Natural killer cell (primary cell): ENCODE results near the gene WFDC8. TPM values are rescaled to one million over a fixed set of nuclear protein-coding genes. Genes with fewer than 3 reads are reported as not detected.

Experiments used
- ATAC-seq, 3 donors: fragments of 150-1000 bp in 2 of 3; fragments of 200-7000 bp in 1 of 3; cut with Tn5 transposase; 1 replicate in 1 of 3; 2 replicates in 2 of 3; pipeline ENCODE4 v1.10.0; 2021; ENCODE audit warnings: mild to moderate bottlenecking in 2 of 3, moderate library complexity in 2 of 3
- DNase-seq, 2 donors: peaks; one replicate each; pipeline versions ENCODE4 v3.0.0 to v3.0.0-alpha.2; 2013 to 2021; ENCODE audit warnings: mixed read lengths in 1 of 2
- H3K27ac ChIP-seq: one replicate; pipeline ENCODE4 v1.5.1; 2013; ENCODE audit warnings: mild to moderate bottlenecking, low read length
- H3K27me3 ChIP-seq: one replicate; pipeline ENCODE4 v1.6.1; 2013; ENCODE audit warnings: low read length; ENCODE audit not compliant: control insufficient read depth, insufficient read depth
- H3K36me3 ChIP-seq: one replicate; pipeline ENCODE4 v1.6.1; 2013; ENCODE audit warnings: low read length; ENCODE audit not compliant: control insufficient read depth, insufficient read depth
- H3K4me1 ChIP-seq: one replicate; pipeline ENCODE4 v1.6.1; 2013; ENCODE audit warnings: low read length; ENCODE audit not compliant: control insufficient read depth, insufficient read depth
- H3K4me3 ChIP-seq: one replicate; pipeline ENCODE4 v1.5.1; 2013; ENCODE audit warnings: low read length
- H3K9me3 ChIP-seq: one replicate; pipeline ENCODE4 v1.6.1; 2013; ENCODE audit warnings: low read length; ENCODE audit not compliant: control insufficient read depth, insufficient read depth
- H3K27ac Mint-ChIP-seq, 2 donors: one replicate each; pipeline ENCODE4 v1.8.0; 2022; ENCODE audit warnings: mild to moderate bottlenecking in 2 of 2, mixed read lengths in 2 of 2, moderate library complexity in 1 of 2
- H3K27me3 Mint-ChIP-seq, 2 donors: one replicate each; pipeline ENCODE4 v1.8.0; 2022; ENCODE audit warnings: low read depth in 2 of 2, mixed read lengths in 2 of 2
- H3K36me3 Mint-ChIP-seq: one replicate; pipeline ENCODE4 v1.8.0; 2022; ENCODE audit warnings: mixed read lengths
- H3K4me1 Mint-ChIP-seq, 2 donors: one replicate each; pipeline ENCODE4 v1.8.0; 2022; ENCODE audit warnings: mixed read lengths in 2 of 2
- H3K4me3 Mint-ChIP-seq: one replicate; pipeline ENCODE4 v1.8.0; 2022; ENCODE audit warnings: mild to moderate bottlenecking, moderate library complexity, mixed read lengths
- H3K9me3 Mint-ChIP-seq, 2 donors: one replicate each; pipeline ENCODE4 v1.8.0; 2022; ENCODE audit warnings: mixed read lengths in 2 of 2
- WGBS: methylation state at CpG from one replicate; pipeline ENCODE4 v1.1.7; 2013; ENCODE audit warnings: missing lambda C conversion rate; ENCODE audit not compliant: insufficient coverage; 5-methylcytosine and 5-hydroxymethylcytosine counted together
- intact Hi-C: fragments of 100-400 bp; cut with micrococcal nuclease; formaldehyde crosslinking; loops from one replicate; pipeline ENCODE4 v1.14.2; 2022
- total RNA-seq, 4 donors: library from RNA; stranded (reverse); fragments of 120-200 nt in 1 of 4; gene quantifications; one replicate each; pipeline versions ENCODE4 v1.2.3 to v1.2.4, GENCODE V29; 2013 to 2022
- TF ChIP-seq, protein P1 (sequence below): fragments of 200-600 bp; IDR thresholded peaks from one replicate; pipeline ENCODE4 v1.8.0; 2022; ENCODE audit warnings: antibody characterized with exemption

The WFDC8 gene
- total RNA-seq, 3 donors from 2014 or later (not counting 1 experiment from before 2014, with no cell fraction given): not detected

DNA sequence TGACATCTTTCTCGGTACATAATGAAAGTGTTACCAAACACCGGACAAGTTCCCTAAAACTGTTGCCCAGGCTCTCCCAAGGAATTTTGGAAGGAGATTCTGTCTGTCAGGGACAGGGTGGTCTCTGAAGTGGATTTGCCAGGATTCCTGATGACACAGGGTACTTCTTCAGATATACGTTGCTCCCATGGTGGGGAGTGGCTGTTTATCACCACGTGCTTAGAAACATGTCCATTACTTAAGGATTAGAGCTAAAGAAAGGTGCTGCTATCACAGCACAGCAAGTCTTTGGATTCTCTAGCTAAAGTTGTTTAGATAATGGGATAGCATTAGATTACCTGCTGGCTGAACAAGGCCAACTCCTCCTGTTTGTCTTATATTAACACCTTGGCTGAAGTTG lies 70.0 kb downstream of the WFDC8 start:
- no peaks in the 10 kb centered on the region for H3K9me3 Mint-ChIP-seq

DNA sequence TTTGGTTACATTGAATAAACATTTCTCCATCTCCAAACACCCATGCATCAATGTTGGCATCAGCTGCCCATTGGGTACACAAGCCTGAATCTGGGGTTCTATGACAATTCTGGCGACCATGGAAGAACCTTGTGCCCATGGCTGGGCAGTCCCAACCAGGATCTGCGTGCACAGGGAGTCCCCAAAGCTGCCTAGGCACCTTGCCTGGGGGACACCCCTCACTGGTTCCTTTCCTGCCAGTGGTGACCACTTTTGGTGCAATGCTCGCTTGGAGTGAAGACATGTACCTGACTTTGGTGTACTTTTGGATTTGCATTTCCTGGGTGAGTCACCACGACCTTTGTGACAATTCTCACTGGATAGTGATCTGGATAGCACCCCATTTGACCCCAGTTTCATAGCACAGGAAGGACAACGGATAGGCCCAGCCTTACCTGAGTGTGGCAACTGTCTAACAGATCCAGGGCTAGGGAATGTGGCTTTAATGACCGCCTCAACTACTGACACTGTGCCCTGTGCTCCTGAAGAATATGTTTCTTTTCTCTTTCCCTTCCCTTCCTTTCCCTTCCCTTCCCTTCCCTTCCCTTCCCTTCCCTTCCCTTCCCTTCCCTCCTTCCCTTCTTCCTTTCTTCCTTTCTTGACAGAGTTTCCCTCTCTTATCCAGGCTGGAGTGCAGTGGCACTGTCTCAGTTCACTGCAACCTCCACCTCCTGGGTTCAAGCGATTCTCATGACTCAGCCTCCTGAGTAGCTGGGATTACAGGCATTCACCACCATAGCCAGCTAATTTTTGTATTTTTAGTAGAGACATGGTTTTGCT lies 70.8 kb downstream of the WFDC8 start:
- Histone ChIP-seq H3K9me3 (no peaks in the 10 kb centered on the region), H3K4me3 (no peak overlapping the region), H3K27ac (no peak overlapping the region), H3K36me3 (no peaks in the 10 kb centered on the region), H3K27me3 (peaks cover 3% of the 10 kb centered on the region), H3K4me1 (no peaks in the 10 kb centered on the region)
- no peaks in the 10 kb centered on the region for H3K36me3 Mint-ChIP-seq
- H3K4me3 Mint-ChIP-seq: no peak overlapping the region
- H3K9me3 Mint-ChIP-seq: no peaks in the 10 kb centered on the region
- DNase-seq: no peak
- H3K4me1 Mint-ChIP-seq: no peaks in the 10 kb centered on the region
- TF ChIP-seq, protein P1, sequence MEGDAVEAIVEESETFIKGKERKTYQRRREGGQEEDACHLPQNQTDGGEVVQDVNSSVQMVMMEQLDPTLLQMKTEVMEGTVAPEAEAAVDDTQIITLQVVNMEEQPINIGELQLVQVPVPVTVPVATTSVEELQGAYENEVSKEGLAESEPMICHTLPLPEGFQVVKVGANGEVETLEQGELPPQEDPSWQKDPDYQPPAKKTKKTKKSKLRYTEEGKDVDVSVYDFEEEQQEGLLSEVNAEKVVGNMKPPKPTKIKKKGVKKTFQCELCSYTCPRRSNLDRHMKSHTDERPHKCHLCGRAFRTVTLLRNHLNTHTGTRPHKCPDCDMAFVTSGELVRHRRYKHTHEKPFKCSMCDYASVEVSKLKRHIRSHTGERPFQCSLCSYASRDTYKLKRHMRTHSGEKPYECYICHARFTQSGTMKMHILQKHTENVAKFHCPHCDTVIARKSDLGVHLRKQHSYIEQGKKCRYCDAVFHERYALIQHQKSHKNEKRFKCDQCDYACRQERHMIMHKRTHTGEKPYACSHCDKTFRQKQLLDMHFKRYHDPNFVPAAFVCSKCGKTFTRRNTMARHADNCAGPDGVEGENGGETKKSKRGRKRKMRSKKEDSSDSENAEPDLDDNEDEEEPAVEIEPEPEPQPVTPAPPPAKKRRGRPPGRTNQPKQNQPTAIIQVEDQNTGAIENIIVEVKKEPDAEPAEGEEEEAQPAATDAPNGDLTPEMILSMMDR: no peak
- peaks cover 22 to 52% of the 10 kb centered on the region in 2 donors for H3K27me3 Mint-ChIP-seq
- intact Hi-C loops: no loop called here
- ATAC-seq: no peak
- H3K27ac Mint-ChIP-seq: no peak overlapping the region
- 75% methylated on average over 7 of the region's 7 CpGs for WGBS

More for the DNA sequence above, 70.0 kb downstream of the WFDC8 start:
- Mint-ChIP-seq H3K36me3 (no peaks in the 10 kb centered on the region), H3K4me3 (no peak overlapping the region), H3K4me1 (no peaks in the 10 kb centered on the region), H3K27ac (no peak overlapping the region), H3K27me3 (peaks cover 22 to 53% of the 10 kb centered on the region in 2 donors)
- no peaks in the 10 kb centered on the region for H3K9me3 ChIP-seq
- intact Hi-C loops: no loop called here
- TF ChIP-seq, protein P1: no peak
- WGBS: 87% methylated on average over 4 of the region's 4 CpGs
- no peaks in the 10 kb centered on the region for H3K4me1 ChIP-seq
- no peak overlapping the region for H3K4me3 ChIP-seq
- no peaks in the 10 kb centered on the region for H3K36me3 ChIP-seq
- no peak overlapping the region for H3K27ac ChIP-seq
- ATAC-seq (no peak), DNase-seq (no peak)
- H3K27me3 ChIP-seq: peaks cover 3% of the 10 kb centered on the region

DNA sequence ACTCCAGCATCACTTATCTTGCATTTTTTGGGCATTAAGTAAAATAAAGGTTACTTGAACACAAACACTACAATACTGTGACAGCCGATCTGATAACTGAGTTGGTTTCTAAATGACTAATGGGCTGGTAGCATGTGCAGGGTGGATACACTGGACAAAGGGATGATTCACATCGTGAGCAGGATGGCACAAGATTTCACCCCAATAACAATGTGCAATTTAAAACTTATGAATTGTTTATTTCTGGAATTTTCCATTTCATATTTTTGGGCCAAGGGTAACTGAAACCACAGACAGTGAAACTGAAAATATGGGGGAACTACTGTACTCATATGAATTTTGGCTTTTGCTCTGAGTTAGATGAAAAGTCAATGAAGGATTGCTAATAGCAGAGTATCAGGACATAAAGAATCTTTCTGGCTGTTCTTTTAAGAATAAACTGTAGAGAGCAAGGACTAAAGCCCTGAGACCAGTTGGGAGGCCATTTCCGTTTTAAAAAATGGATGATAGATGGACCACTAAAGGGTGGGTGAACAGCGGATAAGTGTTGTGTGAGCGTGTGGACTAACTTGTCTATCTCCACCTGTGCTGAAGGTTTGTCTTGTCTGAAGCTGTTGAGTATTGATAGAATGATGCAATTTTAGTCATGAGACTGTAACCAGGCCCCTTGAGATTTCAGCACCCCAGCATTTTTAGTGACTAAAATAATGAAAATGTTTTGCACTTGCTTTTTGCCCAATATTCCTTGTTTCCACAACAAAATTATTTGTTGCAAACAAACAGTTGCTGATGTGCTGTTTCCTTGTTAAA lies 71.9 kb downstream of the WFDC8 start:
- no peak for ATAC-seq
- Mint-ChIP-seq H3K4me1 (no peaks in the 10 kb centered on the region), H3K4me3 (no peak overlapping the region), H3K36me3 (no peaks in the 10 kb centered on the region), H3K27ac (no peak overlapping the region), H3K9me3 (no peaks in the 10 kb centered on the region), H3K27me3 (peaks cover 20 to 41% of the 10 kb centered on the region in 2 donors)
- WGBS: 80% methylated on average over 4 of the region's 5 CpGs
- Histone ChIP-seq H3K27me3 (peaks cover 5% of the 10 kb centered on the region), H3K27ac (no peak overlapping the region), H3K9me3 (no peaks in the 10 kb centered on the region), H3K36me3 (no peaks in the 10 kb centered on the region), H3K4me1 (no peaks in the 10 kb centered on the region), H3K4me3 (no peak overlapping the region)
- no peak for DNase-seq
- intact Hi-C loops: no loop called here
- TF ChIP-seq, protein P1: no peak
